ENCODE measurements around the gene PHLPP1.

PHLPP1 gene

GRCh38 chr18:62755454-62755853, 40.1 kb downstream of the PHLPP1 start:
- DNase-seq (ENCODE audit: low read depth), result no peak
- no peak overlapping the region for H3K4me3 ChIP-seq (ENCODE audit: low read length)
- TF ChIP-seq CTCF (IDR thresholded peaks at IDR 0.05; ENCODE audit: insufficient read depth, low read depth, low read length, missing control alignments), result no peak

GRCh38 chr18:62755946-62756345, 40.6 kb downstream of the PHLPP1 start:
- DNase-seq (ENCODE audit: low read depth), result peak; percentile 52
- no peak overlapping the region for H3K4me3 ChIP-seq (ENCODE audit: low read length)
- no peak for TF ChIP-seq CTCF (IDR thresholded peaks at IDR 0.05; ENCODE audit: insufficient read depth, low read depth, low read length, missing control alignments)

DNA sequence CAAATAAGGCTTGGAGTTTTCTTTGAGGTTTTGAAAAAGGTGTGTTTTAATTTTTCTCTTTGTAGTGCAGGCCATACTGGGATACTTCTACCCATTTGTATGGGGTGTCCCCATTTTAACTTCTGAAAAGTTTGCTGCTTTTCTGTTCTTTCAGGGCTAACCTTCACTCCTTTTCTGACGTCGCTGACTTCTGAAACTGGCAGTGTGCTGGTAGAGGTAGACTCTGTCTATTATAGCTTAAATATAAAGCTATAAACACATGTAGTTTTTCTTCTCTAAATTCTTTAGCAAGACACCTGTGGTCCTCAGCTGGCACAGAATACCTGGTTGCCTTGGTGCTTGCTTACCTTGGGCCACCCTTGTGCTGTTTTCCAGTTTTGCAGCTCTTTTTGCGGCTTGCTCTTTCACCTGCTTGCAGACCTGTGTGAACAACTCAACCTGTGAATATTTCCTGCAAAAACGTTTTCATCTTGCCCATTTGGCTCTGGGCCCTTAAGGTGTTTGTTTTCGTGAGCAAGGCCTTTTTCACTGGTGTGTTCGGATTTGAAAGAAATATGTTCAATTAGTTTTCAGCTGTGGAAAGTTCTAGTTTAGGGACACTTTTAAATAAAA, 42.2 kb downstream of the PHLPP1 start:
- peak; percentile 42 for DNase-seq (ENCODE audit: low read depth)
- H3K4me3 ChIP-seq (ENCODE audit: low read length), result no peak overlapping the region
- no peak for TF ChIP-seq CTCF (IDR thresholded peaks at IDR 0.05; ENCODE audit: insufficient read depth, low read depth, low read length, missing control alignments)

GRCh38 chr18:62758591-62758990, 43.2 kb downstream of the PHLPP1 start:
- no peak for TF ChIP-seq CTCF (IDR thresholded peaks at IDR 0.05; ENCODE audit: insufficient read depth, low read depth, low read length, missing control alignments)
- no peak for DNase-seq (ENCODE audit: low read depth)
- H3K4me3 ChIP-seq (ENCODE audit: low read length), result no peak overlapping the region

DNA sequence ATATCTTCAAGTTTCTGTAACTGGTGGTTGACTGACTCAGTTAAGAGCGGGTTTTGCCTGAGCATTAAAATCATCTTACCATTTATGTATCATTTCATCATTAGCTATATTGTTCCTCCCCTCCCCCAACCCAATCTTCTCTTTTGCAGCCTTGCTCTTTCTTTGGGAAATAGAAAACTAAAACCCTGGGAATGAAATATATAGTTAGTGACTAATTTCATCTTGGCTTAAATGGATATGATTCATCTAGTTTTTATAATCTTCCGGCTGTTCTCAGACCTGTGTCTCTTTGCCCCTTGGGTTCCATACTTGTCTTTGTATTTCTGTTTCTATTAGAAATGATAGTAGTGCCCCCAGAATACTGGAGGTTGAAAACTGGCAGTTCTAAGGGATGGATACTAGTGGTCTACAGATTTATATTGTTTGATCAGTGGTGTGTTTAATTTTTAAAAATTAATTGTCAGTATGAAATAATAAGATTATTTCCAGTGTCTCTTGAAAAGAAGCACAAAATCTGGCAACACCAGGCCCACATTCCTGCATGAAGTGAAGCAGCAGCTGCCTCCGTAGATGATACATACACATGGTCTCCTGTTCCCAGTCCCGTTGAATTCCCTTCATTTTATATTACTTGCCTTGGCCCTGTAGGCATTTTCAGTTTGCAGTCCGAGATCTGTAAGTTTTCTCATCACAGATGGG, 44.5 kb downstream of the PHLPP1 start:
- TF ChIP-seq CTCF (IDR thresholded peaks at IDR 0.05; ENCODE audit: insufficient read depth, low read depth, low read length, missing control alignments), result no peak

GRCh38 chr18:62760403-62760734, 45.0 kb downstream of the PHLPP1 start:
- no peak overlapping the region for H3K4me3 ChIP-seq (ENCODE audit: low read length)
- TF ChIP-seq CTCF (IDR thresholded peaks at IDR 0.05; ENCODE audit: insufficient read depth, low read depth, low read length, missing control alignments), result no peak
- no peak for DNase-seq (ENCODE audit: low read depth)

More for the DNA sequence above, 44.5 kb downstream of the PHLPP1 start:
- DNase-seq (ENCODE audit: low read depth), result peak; percentile 69
- no peak overlapping the region for H3K4me3 ChIP-seq (ENCODE audit: low read length)

DNA sequence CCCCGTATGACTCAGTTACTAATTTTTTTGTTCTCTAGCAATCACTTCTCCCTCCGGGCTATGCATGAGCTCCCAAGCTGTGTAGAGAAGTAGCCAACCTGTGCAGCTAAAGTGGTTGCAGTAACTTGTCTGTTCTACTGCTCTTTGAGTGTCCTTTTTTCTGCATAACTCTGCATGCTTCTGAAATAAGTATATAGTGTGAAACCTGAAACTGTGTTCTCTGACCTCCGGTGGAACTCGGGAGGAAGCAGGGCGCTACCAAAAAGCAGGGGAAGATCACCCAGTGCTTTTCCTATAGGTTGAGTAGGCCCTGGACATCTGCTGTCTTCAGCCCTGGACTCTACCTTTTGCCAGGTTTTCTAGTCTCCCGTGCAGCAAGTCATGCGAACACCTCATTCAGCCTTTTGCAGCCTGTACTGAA, 47.8 kb downstream of the PHLPP1 start:
- no peak overlapping the region for H3K4me3 ChIP-seq (ENCODE audit: low read length)
- peak; percentile 89 for DNase-seq (ENCODE audit: low read depth)
- TF ChIP-seq CTCF (IDR thresholded peaks at IDR 0.05; ENCODE audit: insufficient read depth, low read depth, low read length, missing control alignments), result no peak
